Esophagus squamous epithelium (tissue), 5 donors: ENCODE results near the gene SLC6A3. TPM values are rescaled to one million over a fixed set of nuclear protein-coding genes. Genes with fewer than 3 reads are reported as not detected.

ENCODE experiments used
- DNase-seq: peaks from one replicate; lab custom pipeline; 2025; lab: John Stamatoyannopoulos, UW
- H3K27ac ChIP-seq, 4 donors: fragments of 200-600 bp; sonication (generic); one replicate each; pipeline ENCODE4 v1.5.1; 2016 to 2019; ENCODE audit warnings: mild to moderate bottlenecking in 1 of 4
- H3K27me3 ChIP-seq, 4 donors: fragments of 200-600 bp; sonication (generic); 1 replicate in 3 of 4; 2 replicates in 1 of 4; pipeline versions ENCODE4 v1.5.1 to v1.6.0; 2017 to 2021; ENCODE audit warnings: antibody characterized with exemption in 1 of 4
- H3K36me3 ChIP-seq, 3 donors: fragments of 200-600 bp; sonication (generic); one replicate each; pipeline ENCODE4 v1.5.1; 2016 to 2019
- H3K4me1 ChIP-seq, 3 donors: fragments of 200-600 bp; sonication (generic); one replicate each; pipeline ENCODE4 v1.5.1; 2017 to 2019
- H3K4me3 ChIP-seq, 4 donors: fragments of 200-600 bp; sonication (generic); 1 replicate in 3 of 4; 2 replicates in 1 of 4; pipeline ENCODE4 v1.5.1; 2016 to 2019; ENCODE audit warnings: mild to moderate bottlenecking in 2 of 4, moderate library complexity in 1 of 4
- H3K9me3 ChIP-seq, 3 donors: fragments of 200-600 bp; sonication (generic); one replicate each; pipeline ENCODE4 v1.5.1; 2016 to 2019
- POLR2A ChIP-seq, 4 donors: fragments of 450-650 bp; IDR thresholded peaks; one replicate each; pipeline ENCODE4 v1.6.1; 2017; ENCODE audit warnings: antibody characterized with exemption in 4 of 4, mild to moderate bottlenecking in 4 of 4, moderate library complexity in 3 of 4
- WGBS, 2 donors: methylation state at CpG; one replicate each; pipeline ENCODE4 v1.1.5; 2018; 5-methylcytosine and 5-hydroxymethylcytosine counted together
- intact Hi-C: fragments of 100-400 bp; cut with DNase I; formaldehyde crosslinking; loops from one replicate; pipeline ENCODE4 v1.15.0; 2022
- total RNA-seq, 4 donors: library from RNA; depleted of rRNA; stranded (reverse); fragments of >200 nt; gene quantifications; one replicate each; pipeline ENCODE4 v1.1.0, GENCODE V29; 2016
- TF ChIP-seq, protein P1 (sequence below), 6 experiments: fragments of 450-650 bp in 4 of 6; fragments of 200-600 bp in 2 of 6; sonication (generic) in 2 of 6; IDR thresholded peaks; one replicate each; pipeline ENCODE4 v1.5.1; 2016 to 2019; ENCODE audit warnings: antibody characterized with exemption in 6 of 6, mild to moderate bottlenecking in 4 of 6, moderate library complexity in 4 of 6
- donor health status: DM: yes; HTN: yes; CAD: no.

Gene SLC6A3
- total RNA-seq, 4 donors from 2014 or later, result 0.19 TPM; not detected in 3

DNA sequence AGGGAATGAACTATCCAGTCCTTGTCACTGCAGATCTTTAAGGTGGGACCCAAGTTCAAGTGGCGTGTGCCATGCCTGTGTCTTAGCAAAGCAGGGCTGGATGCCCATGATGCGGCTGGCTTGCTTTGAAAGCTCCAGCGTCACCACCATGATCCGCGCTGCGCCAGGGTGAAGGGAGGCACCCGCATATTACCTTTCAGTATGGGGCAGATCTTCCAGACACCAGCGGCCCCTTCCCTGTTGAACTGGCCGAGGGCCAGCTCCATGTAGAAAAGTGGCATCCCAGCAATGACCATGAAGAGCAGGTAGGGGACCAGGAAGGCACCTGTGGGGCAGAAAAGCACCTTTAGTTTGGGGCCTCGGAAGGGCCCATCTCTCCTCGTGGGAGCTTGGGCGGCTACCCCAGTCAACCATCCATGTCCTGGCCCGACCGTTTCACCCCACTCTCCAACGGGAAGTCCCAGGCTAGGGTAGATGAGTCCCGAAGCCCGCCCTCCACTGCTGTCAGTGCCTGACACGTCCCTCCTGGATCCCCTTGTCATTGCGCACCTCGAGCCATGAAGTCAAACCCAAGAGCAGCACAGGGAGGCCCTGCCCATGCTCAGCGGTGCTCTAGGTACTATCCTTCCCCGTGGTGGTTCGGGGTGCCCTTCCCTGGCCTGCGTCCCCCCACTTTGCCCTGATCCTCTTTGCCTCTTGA, 3.9 kb downstream of the SLC6A3 start:
- H3K9me3 ChIP-seq, result no peaks in the 10 kb centered on the region
- no peaks in the 10 kb centered on the region for H3K36me3 ChIP-seq
- intact Hi-C loops, result no loop called here
- no peak overlapping the region for H3K4me3 ChIP-seq
- WGBS, 2 donors, result 81 to 88% methylated on average over 13 of the region's 24 CpGs
- H3K4me1 ChIP-seq, result peaks cover 10 to 24% (median 13%) of the 10 kb centered on the region in 3 donors
- H3K27me3 ChIP-seq, result peaks cover 19 to 98% (median 28%) of the 10 kb centered on the region in 4 donors
- no peak overlapping the region for H3K27ac ChIP-seq
- no peak for TF ChIP-seq POLR2A (IDR thresholded peaks at IDR 0.05)
- TF ChIP-seq, protein P1, sequence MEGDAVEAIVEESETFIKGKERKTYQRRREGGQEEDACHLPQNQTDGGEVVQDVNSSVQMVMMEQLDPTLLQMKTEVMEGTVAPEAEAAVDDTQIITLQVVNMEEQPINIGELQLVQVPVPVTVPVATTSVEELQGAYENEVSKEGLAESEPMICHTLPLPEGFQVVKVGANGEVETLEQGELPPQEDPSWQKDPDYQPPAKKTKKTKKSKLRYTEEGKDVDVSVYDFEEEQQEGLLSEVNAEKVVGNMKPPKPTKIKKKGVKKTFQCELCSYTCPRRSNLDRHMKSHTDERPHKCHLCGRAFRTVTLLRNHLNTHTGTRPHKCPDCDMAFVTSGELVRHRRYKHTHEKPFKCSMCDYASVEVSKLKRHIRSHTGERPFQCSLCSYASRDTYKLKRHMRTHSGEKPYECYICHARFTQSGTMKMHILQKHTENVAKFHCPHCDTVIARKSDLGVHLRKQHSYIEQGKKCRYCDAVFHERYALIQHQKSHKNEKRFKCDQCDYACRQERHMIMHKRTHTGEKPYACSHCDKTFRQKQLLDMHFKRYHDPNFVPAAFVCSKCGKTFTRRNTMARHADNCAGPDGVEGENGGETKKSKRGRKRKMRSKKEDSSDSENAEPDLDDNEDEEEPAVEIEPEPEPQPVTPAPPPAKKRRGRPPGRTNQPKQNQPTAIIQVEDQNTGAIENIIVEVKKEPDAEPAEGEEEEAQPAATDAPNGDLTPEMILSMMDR (IDR thresholded peaks at IDR 0.05), result no peak
- DNase-seq, result no peak

DNA sequence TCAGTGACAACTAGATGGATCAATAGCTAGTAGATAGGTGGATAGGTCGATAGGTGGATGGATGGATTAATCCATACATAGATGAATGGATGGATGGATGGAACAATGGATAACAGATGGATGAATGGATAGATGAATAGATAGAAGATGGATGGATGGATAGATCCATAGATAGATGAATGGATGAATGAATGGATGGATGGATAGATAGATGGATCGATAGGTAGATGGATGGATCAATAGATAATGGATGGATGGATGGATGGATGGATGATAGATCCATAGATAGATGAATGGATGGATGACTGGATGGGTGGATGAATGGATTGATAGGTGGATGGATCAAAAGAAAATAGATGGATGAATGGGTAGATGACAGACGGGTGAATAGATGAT, 5.1 kb downstream of the SLC6A3 start:
- intact Hi-C loops, result no loop called here
- TF ChIP-seq POLR2A (IDR thresholded peaks at IDR 0.05), result no peak
- TF ChIP-seq, protein P1 (IDR thresholded peaks at IDR 0.05), result no peak
- no peaks in the 10 kb centered on the region for H3K9me3 ChIP-seq
- H3K27me3 ChIP-seq, result peaks cover 9 to 86% (median 20%) of the 10 kb centered on the region in 4 donors
- WGBS, 2 donors, result 76 to 83% methylated on average over 3 of the region's 3 CpGs
- no peak overlapping the region for H3K4me3 ChIP-seq
- H3K27ac ChIP-seq, result no peak overlapping the region
- no peak for DNase-seq
- H3K4me1 ChIP-seq, result peaks cover 5 to 11% (median 6%) of the 10 kb centered on the region in 3 donors
- H3K36me3 ChIP-seq, result no peaks in the 10 kb centered on the region

DNA sequence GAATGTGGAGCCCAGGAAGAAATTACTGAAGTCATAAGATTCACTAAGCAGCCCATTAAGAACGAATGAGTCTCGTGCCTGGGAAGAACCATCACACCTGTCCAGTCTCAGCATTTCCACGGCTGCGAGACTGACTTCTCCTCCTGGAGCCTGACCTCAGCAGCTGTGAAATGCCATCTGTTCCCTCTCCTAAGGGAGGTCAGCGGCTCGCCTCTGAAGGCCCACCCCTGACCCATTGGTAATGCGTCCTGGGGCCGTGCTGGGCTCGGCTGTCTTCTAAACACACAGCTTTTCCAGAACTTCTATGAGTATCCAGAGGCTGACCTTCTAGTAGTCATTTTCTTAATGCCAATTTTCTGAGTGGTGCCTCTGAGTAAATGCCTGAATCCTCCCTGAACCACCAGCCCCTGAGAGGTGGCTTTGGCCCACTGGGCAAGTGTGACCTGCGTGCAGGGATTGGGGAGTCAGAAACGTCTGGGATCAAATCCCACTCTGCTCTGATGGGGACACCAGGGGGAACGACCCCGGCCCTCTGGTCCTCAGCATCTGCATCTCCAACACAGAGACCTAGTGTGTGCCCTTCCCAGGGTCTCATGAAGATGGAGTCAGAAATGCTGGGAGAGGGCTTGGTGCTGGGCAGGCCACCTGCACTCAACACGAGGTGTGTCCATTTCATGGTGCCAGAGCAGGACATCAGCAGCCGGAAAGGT, 5.7 kb downstream of the SLC6A3 start:
- intact Hi-C loops, result no loop called here
- peaks cover 3 to 80% (median 15%) of the 10 kb centered on the region in 4 donors for H3K27me3 ChIP-seq
- no peak overlapping the region for H3K27ac ChIP-seq
- H3K4me3 ChIP-seq, result no peak overlapping the region
- 66 to 69% methylated on average over 4 to 7 of the region's 15 CpGs for WGBS, 2 donors
- TF ChIP-seq, protein P1 (IDR thresholded peaks at IDR 0.05), result no peak
- no peak for TF ChIP-seq POLR2A (IDR thresholded peaks at IDR 0.05)
- H3K4me1 ChIP-seq, result peaks cover 0 to 6% (median under 1%) of the 10 kb centered on the region in 3 donors
- no peaks in the 10 kb centered on the region for H3K9me3 ChIP-seq
- H3K36me3 ChIP-seq, result no peaks in the 10 kb centered on the region
- no peak for DNase-seq

DNA sequence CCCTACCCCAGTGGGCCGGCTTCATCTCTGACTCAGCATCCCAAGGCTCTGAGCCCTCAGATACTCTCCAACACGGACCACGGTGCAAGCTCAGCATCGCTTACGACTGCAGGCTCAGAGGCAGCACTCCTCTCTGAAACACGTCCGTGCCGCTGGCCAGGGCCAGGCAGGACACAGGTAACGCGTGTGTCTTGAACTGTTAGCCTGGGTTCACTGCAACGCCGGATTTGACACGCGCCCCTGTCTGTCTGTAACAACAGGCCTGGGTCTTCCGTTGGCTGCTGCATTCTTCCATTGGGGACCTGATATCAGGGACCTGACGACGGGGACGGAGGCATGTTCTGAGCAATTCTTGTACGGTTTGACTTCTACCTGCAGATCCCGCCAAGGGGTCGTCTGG, 6.4 kb downstream of the SLC6A3 start:
- H3K4me3 ChIP-seq, result no peak overlapping the region
- H3K36me3 ChIP-seq, result no peaks in the 10 kb centered on the region
- intact Hi-C loops, result no loop called here
- no peaks in the 10 kb centered on the region for H3K9me3 ChIP-seq
- no peak for TF ChIP-seq POLR2A (IDR thresholded peaks at IDR 0.05)
- TF ChIP-seq, protein P1 (IDR thresholded peaks at IDR 0.05), result no peak
- no peaks in the 10 kb centered on the region for H3K4me1 ChIP-seq
- no peak for DNase-seq
- no peak overlapping the region for H3K27ac ChIP-seq
- 86 to 90% methylated on average over 9 to 10 of the region's 21 CpGs for WGBS, 2 donors
- peaks cover 0 to 74% (median 12%) of the 10 kb centered on the region in 4 donors for H3K27me3 ChIP-seq
